ENCODE results near the gene VPREB1. TPM values are rescaled to one million over a fixed set of nuclear protein-coding genes. Genes with fewer than 3 reads are reported as not detected.
"Not testable (repeated sequence)": the region's sequence is repeated elsewhere in the genome, so short reads cannot be mapped to it uniquely, and the experiment has no call there.

Gene VPREB1
- total and polyA plus RNA-seq, 3 experiments from 2014 or later = not detected

GRCh38 chr22:22262332-22263074 lies 17.9 kb downstream of the VPREB1 start:
- H3K4me3 Mint-ChIP-seq; H3K9me3 Mint-ChIP-seq; CTCF ChIA-PET; H3K4me1 ChIP-seq (ENCODE audit: insufficient read depth, low read length); H3K27ac ChIP-seq (ENCODE audit: low read depth, low read length); DNase-seq; H3K9me3 ChIP-seq (ENCODE audit: low read length); H3K36me3 Mint-ChIP-seq; H3K4me3 ChIP-seq (ENCODE audit: low read length); H3K36me3 ChIP-seq (ENCODE audit: insufficient read depth, low read length); H3K4me1 Mint-ChIP-seq; H3K27me3 ChIP-seq (ENCODE audit: insufficient read depth, low read length, poor library complexity, severe bottlenecking); POLR2A ChIA-PET; H3K27me3 Mint-ChIP-seq: not testable (repeated sequence)
- H3K27ac Mint-ChIP-seq = peak overlapping the region in 1 of 8 donors; percentile 61

- CTCF ChIA-PET; H3K36me3 ChIP-seq (ENCODE audit: insufficient read depth, low read length); H3K4me3 ChIP-seq (ENCODE audit: low read length); H3K27me3 ChIP-seq (ENCODE audit: insufficient read depth, low read length, poor library complexity, severe bottlenecking); H3K4me1 ChIP-seq (ENCODE audit: insufficient read depth, low read length); POLR2A ChIA-PET; H3K4me3 Mint-ChIP-seq; H3K9me3 ChIP-seq (ENCODE audit: low read length); H3K4me1 Mint-ChIP-seq; H3K27me3 Mint-ChIP-seq; H3K27ac ChIP-seq (ENCODE audit: low read depth, low read length); H3K36me3 Mint-ChIP-seq; H3K9me3 Mint-ChIP-seq; DNase-seq; H3K27ac Mint-ChIP-seq: not testable (repeated sequence)
These were observed 19.2 kb downstream of the VPREB1 start for GRCh38 chr22:22263823-22264222.

GRCh38 chr22:22270036-22270676 lies 25.6 kb downstream of the VPREB1 start:
- H3K4me3 Mint-ChIP-seq; H3K36me3 Mint-ChIP-seq; H3K27me3 ChIP-seq (ENCODE audit: insufficient read depth, low read length, poor library complexity, severe bottlenecking); H3K9me3 Mint-ChIP-seq; H3K4me3 ChIP-seq (ENCODE audit: low read length); POLR2A ChIA-PET; H3K4me1 ChIP-seq (ENCODE audit: insufficient read depth, low read length); H3K27ac ChIP-seq (ENCODE audit: low read depth, low read length); H3K4me1 Mint-ChIP-seq; H3K9me3 ChIP-seq (ENCODE audit: low read length); CTCF ChIA-PET; DNase-seq; H3K27me3 Mint-ChIP-seq; H3K36me3 ChIP-seq (ENCODE audit: insufficient read depth, low read length): not testable (repeated sequence)
- peak overlapping the region in 1 of 8 donors; percentile 57 for H3K27ac Mint-ChIP-seq

GRCh38 chr22:22277423-22277822 lies 32.8 kb downstream of the VPREB1 start:
- DNase-seq; POLR2A ChIA-PET; H3K36me3 Mint-ChIP-seq; H3K4me3 Mint-ChIP-seq; H3K9me3 Mint-ChIP-seq; H3K27me3 Mint-ChIP-seq; CTCF ChIA-PET; H3K36me3 ChIP-seq (ENCODE audit: insufficient read depth, low read length); H3K4me3 ChIP-seq (ENCODE audit: low read length); H3K4me1 ChIP-seq (ENCODE audit: insufficient read depth, low read length); H3K27ac ChIP-seq (ENCODE audit: low read depth, low read length); H3K4me1 Mint-ChIP-seq; H3K27me3 ChIP-seq (ENCODE audit: insufficient read depth, low read length, poor library complexity, severe bottlenecking); H3K27ac Mint-ChIP-seq; H3K9me3 ChIP-seq (ENCODE audit: low read length): not testable (repeated sequence)

GRCh38 chr22:22284962-22285756 lies 40.6 kb downstream of the VPREB1 start:
- H3K36me3 Mint-ChIP-seq; POLR2A ChIA-PET; H3K4me1 ChIP-seq (ENCODE audit: insufficient read depth, low read length); H3K27ac Mint-ChIP-seq; H3K9me3 ChIP-seq (ENCODE audit: low read length); H3K27me3 ChIP-seq (ENCODE audit: insufficient read depth, low read length, poor library complexity, severe bottlenecking); CTCF ChIA-PET; H3K4me3 Mint-ChIP-seq; H3K36me3 ChIP-seq (ENCODE audit: insufficient read depth, low read length); H3K27ac ChIP-seq (ENCODE audit: low read depth, low read length); H3K27me3 Mint-ChIP-seq; H3K4me3 ChIP-seq (ENCODE audit: low read length); H3K4me1 Mint-ChIP-seq; H3K9me3 Mint-ChIP-seq; DNase-seq: not testable (repeated sequence)

GRCh38 chr22:22286390-22287105 lies 42.0 kb downstream of the VPREB1 start:
- H3K4me3 Mint-ChIP-seq; H3K27me3 Mint-ChIP-seq; H3K27me3 ChIP-seq (ENCODE audit: insufficient read depth, low read length, poor library complexity, severe bottlenecking); DNase-seq; H3K4me1 Mint-ChIP-seq; H3K36me3 Mint-ChIP-seq; H3K9me3 ChIP-seq (ENCODE audit: low read length); H3K4me1 ChIP-seq (ENCODE audit: insufficient read depth, low read length); H3K4me3 ChIP-seq (ENCODE audit: low read length); H3K9me3 Mint-ChIP-seq; H3K27ac Mint-ChIP-seq; POLR2A ChIA-PET; CTCF ChIA-PET; H3K27ac ChIP-seq (ENCODE audit: low read depth, low read length); H3K36me3 ChIP-seq (ENCODE audit: insufficient read depth, low read length): not testable (repeated sequence)

GRCh38 chr22:22287106-22287626 lies 42.6 kb downstream of the VPREB1 start:
- H3K4me3 ChIP-seq (ENCODE audit: low read length); H3K4me1 ChIP-seq (ENCODE audit: insufficient read depth, low read length); CTCF ChIA-PET; H3K9me3 Mint-ChIP-seq; H3K9me3 ChIP-seq (ENCODE audit: low read length); DNase-seq; POLR2A ChIA-PET; H3K27ac Mint-ChIP-seq; H3K27me3 ChIP-seq (ENCODE audit: insufficient read depth, low read length, poor library complexity, severe bottlenecking); H3K4me3 Mint-ChIP-seq; H3K4me1 Mint-ChIP-seq; H3K36me3 ChIP-seq (ENCODE audit: insufficient read depth, low read length); H3K27me3 Mint-ChIP-seq; H3K27ac ChIP-seq (ENCODE audit: low read depth, low read length): not testable (repeated sequence)
- H3K36me3 Mint-ChIP-seq = peaks cover 0 to 10% (median 0%) of the 10 kb centered on the region in 3 donors

- H3K27me3 ChIP-seq (ENCODE audit: insufficient read depth, low read length, poor library complexity, severe bottlenecking); H3K36me3 ChIP-seq (ENCODE audit: insufficient read depth, low read length); H3K9me3 Mint-ChIP-seq; H3K4me3 Mint-ChIP-seq; H3K4me1 Mint-ChIP-seq; H3K4me3 ChIP-seq (ENCODE audit: low read length); POLR2A ChIA-PET; DNase-seq; CTCF ChIA-PET; H3K4me1 ChIP-seq (ENCODE audit: insufficient read depth, low read length); H3K27ac ChIP-seq (ENCODE audit: low read depth, low read length); H3K9me3 ChIP-seq (ENCODE audit: low read length); H3K27me3 Mint-ChIP-seq: not testable (repeated sequence)
- Mint-ChIP-seq H3K27ac (peak overlapping the region in 1 of 8 donors; percentile 66), H3K36me3 (peaks cover 0 to 27% (median 5%) of the 10 kb centered on the region in 3 donors)
These were observed 45.1 kb downstream of the VPREB1 start for GRCh38 chr22:22289666-22290065.

Data from CD8-positive, alpha-beta memory T cell (primary cell).